HG03135 (cell line): ENCODE measurements around the gene ARHGEF10L.
"Not testable (repeated sequence)": the region's sequence is repeated elsewhere in the genome, so short reads cannot be mapped to it uniquely, and the experiment has no call there.

Experiments used
- ATAC-seq: cut with Tn5 transposase; IDR thresholded peaks from one replicate; pipeline ENCODE4 v1.9.1; 2021; ENCODE audit warnings: mild to moderate bottlenecking, moderate library complexity; ENCODE audit not compliant: unreplicated experiment

The ARHGEF10L gene, protein sequence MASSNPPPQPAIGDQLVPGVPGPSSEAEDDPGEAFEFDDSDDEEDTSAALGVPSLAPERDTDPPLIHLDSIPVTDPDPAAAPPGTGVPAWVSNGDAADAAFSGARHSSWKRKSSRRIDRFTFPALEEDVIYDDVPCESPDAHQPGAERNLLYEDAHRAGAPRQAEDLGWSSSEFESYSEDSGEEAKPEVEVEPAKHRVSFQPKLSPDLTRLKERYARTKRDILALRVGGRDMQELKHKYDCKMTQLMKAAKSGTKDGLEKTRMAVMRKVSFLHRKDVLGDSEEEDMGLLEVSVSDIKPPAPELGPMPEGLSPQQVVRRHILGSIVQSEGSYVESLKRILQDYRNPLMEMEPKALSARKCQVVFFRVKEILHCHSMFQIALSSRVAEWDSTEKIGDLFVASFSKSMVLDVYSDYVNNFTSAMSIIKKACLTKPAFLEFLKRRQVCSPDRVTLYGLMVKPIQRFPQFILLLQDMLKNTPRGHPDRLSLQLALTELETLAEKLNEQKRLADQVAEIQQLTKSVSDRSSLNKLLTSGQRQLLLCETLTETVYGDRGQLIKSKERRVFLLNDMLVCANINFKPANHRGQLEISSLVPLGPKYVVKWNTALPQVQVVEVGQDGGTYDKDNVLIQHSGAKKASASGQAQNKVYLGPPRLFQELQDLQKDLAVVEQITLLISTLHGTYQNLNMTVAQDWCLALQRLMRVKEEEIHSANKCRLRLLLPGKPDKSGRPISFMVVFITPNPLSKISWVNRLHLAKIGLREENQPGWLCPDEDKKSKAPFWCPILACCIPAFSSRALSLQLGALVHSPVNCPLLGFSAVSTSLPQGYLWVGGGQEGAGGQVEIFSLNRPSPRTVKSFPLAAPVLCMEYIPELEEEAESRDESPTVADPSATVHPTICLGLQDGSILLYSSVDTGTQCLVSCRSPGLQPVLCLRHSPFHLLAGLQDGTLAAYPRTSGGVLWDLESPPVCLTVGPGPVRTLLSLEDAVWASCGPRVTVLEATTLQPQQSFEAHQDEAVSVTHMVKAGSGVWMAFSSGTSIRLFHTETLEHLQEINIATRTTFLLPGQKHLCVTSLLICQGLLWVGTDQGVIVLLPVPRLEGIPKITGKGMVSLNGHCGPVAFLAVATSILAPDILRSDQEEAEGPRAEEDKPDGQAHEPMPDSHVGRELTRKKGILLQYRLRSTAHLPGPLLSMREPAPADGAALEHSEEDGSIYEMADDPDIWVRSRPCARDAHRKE (N-terminal part only)

GRCh38 chr1:17539477-17540254 is at the start of gene ARHGEF10L:
Gene ARHGEF10L, plus strand, starts transcription at chr1:17539698. Its CDS starts 40,898 bp downstream, at chr1:17580596.
- ATAC-seq = no peak

GRCh38 chr1:17489768-17490417 is 49.6 kb upstream of the ARHGEF10L start:
- not testable (repeated sequence) for ATAC-seq

GRCh38 chr1:17490667-17491066 is 48.8 kb upstream of the ARHGEF10L start:
- not testable (repeated sequence) for ATAC-seq

- ATAC-seq = no peak
These were observed 45.3 kb upstream of the ARHGEF10L start for GRCh38 chr1:17494114-17494729.

DNA sequence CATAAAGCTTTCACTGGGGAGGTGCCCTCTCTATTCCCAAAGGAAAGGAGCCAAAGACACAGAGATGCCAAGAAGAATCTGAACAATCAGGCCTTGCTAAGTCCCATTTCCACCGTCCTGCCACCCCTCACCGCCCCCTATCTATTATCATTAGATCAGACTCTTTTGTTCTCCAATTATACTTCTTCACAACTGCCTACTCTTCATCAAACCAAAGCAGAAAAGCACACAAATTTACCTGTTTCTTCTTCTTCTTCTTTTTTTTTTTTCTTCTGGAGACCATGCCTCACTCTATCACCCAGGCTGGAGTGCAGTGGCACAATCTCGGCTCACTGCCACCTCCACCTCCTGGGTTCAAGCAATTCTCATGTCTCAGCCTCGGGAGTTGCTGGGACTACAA is 43.1 kb upstream of the ARHGEF10L start:
- no peak for ATAC-seq

GRCh38 chr1:17498214-17498613 is 41.3 kb upstream of the ARHGEF10L start:
- ATAC-seq = no peak

DNA sequence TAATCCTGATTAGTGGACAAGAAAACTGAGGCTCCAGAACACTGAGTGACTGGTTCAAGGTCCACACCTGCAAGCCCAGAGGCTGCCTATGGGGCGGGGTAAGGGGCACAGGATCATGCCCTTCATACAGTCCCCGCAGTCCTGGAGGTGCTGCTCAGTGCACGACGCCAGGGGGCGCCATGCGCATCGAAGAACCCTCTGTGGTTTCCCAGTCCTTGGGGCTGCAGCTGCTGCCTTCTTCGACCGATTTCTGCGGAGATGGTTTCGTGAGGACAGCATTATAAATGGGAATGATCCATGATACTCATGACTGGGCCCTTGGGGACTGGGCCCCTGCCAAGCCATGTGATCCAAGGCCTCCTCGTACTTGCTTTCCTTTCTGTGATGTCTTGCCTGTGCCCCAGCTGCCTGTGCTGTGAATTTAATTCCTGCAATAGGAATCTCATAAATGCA is 37.1 kb upstream of the ARHGEF10L start:
- no peak for ATAC-seq

- ATAC-seq = no peak
These were observed 36.4 kb upstream of the ARHGEF10L start for GRCh38 chr1:17503146-17503545.

GRCh38 chr1:17507200-17507599 is 32.3 kb upstream of the ARHGEF10L start:
- ATAC-seq = not testable (repeated sequence)

- ATAC-seq = no peak
These were observed 31.6 kb upstream of the ARHGEF10L start for GRCh38 chr1:17507915-17508314.

- ATAC-seq = no peak
These were observed 30.1 kb upstream of the ARHGEF10L start for GRCh38 chr1:17509363-17509762.

- no peak for ATAC-seq
These were observed 29.4 kb upstream of the ARHGEF10L start for GRCh38 chr1:17510138-17510537.

DNA sequence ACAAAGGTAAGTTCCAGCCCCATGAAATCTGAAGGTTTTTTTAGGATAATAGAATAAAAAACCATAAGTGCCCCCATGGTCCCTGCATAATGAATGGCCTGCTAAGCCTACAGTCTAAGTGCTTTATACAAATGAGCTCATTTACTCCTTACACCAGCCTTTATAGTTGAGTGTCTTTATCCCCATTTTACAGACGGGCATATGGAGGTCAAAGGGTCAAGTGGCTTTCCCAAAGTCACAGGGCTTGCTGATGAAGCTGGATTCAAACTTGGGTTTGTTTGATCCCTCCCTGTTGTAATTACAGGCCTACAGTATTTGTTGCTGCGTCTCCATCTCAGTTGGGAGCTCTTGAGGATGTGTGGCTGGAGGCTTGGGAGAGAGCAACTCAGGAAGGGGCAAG is 28.3 kb upstream of the ARHGEF10L start:
- ATAC-seq = no peak

DNA sequence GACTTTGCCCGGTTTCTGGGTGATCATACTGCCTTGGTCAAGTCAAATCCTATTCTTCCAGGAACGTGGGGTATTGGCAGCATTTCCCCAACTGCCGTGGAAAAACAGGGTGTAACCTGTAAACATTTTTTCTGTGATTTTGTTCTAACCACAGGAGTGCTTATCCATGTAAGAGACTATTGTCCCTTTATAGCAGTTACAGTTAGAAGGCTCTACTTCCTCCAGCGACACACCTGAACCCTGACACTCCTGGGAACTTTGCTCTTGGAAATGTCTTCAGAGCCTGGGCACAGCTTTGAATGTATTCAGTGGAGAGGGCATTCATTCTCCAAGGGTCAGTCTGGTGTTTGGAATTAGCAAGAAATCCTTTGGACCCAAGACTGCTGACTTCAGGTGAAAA is 26.4 kb upstream of the ARHGEF10L start:
- no peak for ATAC-seq

GRCh38 chr1:17514776-17515175 is 24.7 kb upstream of the ARHGEF10L start:
- no peak for ATAC-seq

DNA sequence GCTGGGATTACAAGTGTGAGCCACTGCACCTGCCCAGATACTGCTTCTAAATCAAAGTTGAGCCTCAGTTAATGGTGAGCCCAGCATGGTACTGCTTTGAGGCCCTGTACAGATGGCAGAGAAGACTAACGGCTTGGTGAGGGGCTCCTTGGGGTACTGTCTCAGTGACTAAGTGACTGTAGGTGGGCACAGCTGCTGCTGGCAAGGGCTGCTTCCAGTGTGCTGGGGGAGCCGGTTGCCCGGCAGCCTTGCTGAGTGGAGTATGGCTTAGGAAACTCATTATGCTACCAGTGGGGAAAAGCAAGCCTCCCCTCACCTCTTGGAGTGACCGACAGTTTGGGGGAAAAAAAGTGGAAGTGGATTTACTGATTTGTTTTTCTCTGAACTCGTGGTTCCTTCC is 23.6 kb upstream of the ARHGEF10L start:
- ATAC-seq = no peak

DNA sequence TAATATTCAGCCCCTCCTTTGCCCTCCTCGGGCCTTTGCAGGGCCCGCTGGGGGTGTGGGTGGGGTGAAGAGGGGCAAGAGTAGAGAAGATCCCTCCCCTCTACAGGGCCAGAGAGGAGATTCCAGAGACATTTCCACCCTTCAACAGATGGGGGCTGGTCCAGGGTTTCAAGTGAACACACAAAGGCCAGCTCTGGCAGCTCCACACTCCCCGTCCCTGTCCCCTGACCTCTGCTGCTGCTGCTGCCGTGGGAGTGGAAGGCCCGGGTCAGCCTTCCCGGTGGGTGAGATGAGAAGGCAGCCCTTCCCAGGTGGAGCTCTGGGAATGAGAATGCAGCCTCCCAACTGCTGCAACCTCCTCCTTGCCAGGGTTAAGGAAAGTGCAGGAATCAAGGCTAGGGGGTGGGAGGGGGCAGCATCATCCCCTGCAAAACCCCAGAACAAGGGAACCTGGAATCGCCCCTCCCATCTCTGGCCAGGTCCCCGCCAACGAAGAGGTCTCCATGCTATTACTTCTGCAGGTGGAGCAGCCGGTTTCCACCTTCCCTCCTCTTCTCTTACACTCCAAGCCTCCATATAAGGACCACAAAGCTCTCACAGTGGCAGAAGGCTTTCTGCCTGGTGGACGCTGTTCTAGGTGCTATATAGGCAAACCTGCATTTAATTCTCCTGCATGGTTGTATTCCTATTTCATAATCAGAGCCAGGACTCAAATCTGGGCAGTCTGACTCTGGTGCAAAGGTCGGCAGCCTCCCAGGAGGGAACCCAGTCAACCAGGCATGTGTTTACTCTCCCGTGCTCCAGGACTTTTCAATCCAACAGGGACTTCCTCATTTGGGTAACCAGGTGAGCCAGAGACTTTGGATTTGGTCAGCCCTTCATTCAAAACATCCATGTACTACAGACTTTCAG is 22.9 kb upstream of the ARHGEF10L start:
- no peak for ATAC-seq

- ATAC-seq = no peak
These were observed 19.5 kb upstream of the ARHGEF10L start for GRCh38 chr1:17520041-17520440.
